Endothelial cell (in vitro differentiated cells): Measurements from ENCODE around the gene LTO1. TPM values are rescaled to one million over a fixed set of nuclear protein-coding genes. Genes with fewer than 3 reads are reported as not detected.

Experiments used
- DNase-seq: peaks from one replicate; pipeline ENCODE4 v3.0.0; 2021; ENCODE audit warnings: low spot score
- H3K27ac Mint-ChIP-seq: one replicate; pipeline ENCODE4 v1.8.0; 2021; ENCODE audit warnings: mixed read lengths, inconsistent platforms; ENCODE audit not compliant: unreplicated experiment
- H3K27me3 Mint-ChIP-seq: one replicate; pipeline ENCODE4 v1.8.0; 2021; ENCODE audit warnings: mild to moderate bottlenecking, moderate library complexity, mixed read lengths, inconsistent platforms; ENCODE audit not compliant: unreplicated experiment
- H3K36me3 Mint-ChIP-seq: one replicate; pipeline ENCODE4 v1.8.0; 2021; ENCODE audit warnings: mild to moderate bottlenecking, low read depth, mixed read lengths, inconsistent platforms; ENCODE audit not compliant: unreplicated experiment
- H3K4me1 Mint-ChIP-seq: one replicate; pipeline ENCODE4 v1.8.0; 2021; ENCODE audit warnings: mild to moderate bottlenecking, mixed read lengths, inconsistent platforms; ENCODE audit not compliant: unreplicated experiment
- H3K4me3 Mint-ChIP-seq: one replicate; pipeline ENCODE4 v1.8.0; 2021; ENCODE audit warnings: mild to moderate bottlenecking, mixed read lengths, inconsistent platforms; ENCODE audit not compliant: unreplicated experiment
- H3K9me3 Mint-ChIP-seq: one replicate; pipeline ENCODE4 v1.8.0; 2021; ENCODE audit warnings: mixed read lengths, inconsistent platforms; ENCODE audit not compliant: unreplicated experiment
- CTCF ChIP-seq: fragments of 200-600 bp; sonication (generic); IDR thresholded peaks from one replicate; pipeline ENCODE4 v1.5.0; 2021; ENCODE audit warnings: antibody characterized with exemption; ENCODE audit not compliant: unreplicated experiment
- total RNA-seq: library from RNA; stranded (reverse); fragmentation: NEBNext Ultra II Directional; extraction: Animal tissue kit (Norgen Biotek cat#: 25700); gene quantifications from one replicate; pipeline ENCODE4 v1.2.1, GENCODE V29; 2021; ENCODE audit not compliant: unreplicated experiment

The LTO1 gene
- total RNA-seq, 1 donor from 2014 or later: 23.3 TPM

DNA sequence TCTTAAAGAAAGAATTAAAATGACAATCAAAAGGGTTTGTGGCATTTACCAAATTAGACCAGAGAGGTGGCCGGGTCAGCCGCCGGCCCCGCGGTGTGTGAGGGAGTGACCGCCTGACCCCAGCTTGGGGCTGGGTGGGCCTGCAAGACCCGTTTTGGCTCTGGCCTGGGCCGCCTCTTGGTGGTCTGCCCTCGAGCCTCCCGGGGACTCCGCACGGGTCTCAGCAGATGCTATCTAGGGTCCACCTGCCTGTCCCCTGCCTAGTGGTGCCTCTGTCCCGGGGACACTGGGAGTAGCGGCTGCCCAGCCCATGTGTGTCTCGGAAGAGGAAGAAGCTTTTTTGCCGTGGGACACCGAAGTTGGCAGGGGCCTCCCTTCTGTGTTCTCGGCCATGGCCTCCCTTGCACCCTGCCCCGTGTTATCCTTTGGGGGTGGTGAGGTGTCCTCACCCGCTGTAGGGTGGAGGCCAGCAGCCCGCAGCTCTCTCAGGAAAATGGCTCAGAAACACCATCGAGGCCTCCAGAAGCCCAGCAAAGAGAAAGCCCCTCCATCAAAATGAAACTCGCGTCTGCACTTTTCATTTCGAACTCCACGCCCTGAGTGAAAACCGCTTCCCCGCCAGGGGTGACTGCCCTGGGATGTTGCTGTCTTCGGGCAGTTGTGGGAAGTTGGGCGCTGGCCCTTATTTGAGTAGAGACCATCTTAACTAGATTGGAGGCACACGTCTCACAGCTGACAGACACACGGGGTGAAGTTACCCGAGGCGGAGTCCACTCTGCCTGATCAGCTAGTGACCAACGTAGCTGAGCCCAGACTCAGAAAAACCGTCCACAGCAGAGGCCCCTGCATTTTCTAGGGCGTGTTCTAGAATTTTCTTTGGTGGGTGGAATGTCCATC lies 26.2 kb downstream of the LTO1 start:
- Mint-ChIP-seq H3K4me1 (peaks cover 3% of the 10 kb centered on the region), H3K27ac (no peak overlapping the region), H3K9me3 (no peaks in the 10 kb centered on the region), H3K27me3 (no peaks in the 10 kb centered on the region), H3K4me3 (no peak overlapping the region), H3K36me3 (no peaks in the 10 kb centered on the region)
- no peak for DNase-seq
- TF ChIP-seq CTCF: no peak

- no peak for TF ChIP-seq CTCF
- Mint-ChIP-seq H3K4me3 (no peak overlapping the region), H3K4me1 (peaks cover 3% of the 10 kb centered on the region), H3K27me3 (no peaks in the 10 kb centered on the region), H3K36me3 (no peaks in the 10 kb centered on the region), H3K27ac (peak overlapping the region; percentile 48), H3K9me3 (no peaks in the 10 kb centered on the region)
- no peak for DNase-seq
These were observed 27.2 kb downstream of the LTO1 start for GRCh38 chr11:69647761-69648497.

DNA sequence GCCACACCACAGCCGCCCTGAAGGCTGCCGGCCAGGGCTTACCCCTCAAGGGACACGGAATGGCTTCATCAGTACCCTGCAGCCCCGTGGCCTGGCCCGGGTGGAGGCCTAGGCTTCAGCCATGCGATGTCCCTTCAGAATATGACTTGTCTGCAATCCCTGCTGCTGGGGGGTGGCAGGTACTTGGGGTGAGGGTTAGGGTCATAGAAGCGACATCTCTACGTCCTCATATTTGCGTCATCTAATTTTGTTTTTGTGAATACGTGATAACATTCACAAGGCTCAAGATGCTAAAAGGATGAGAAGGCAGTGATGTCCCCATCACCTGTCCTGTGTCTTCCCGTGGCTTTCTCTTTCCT lies 27.8 kb downstream of the LTO1 start:
- TF ChIP-seq CTCF: no peak
- H3K36me3 Mint-ChIP-seq: no peaks in the 10 kb centered on the region
- no peaks in the 10 kb centered on the region for H3K27me3 Mint-ChIP-seq
- H3K27ac Mint-ChIP-seq: peak overlapping the region; percentile 48
- DNase-seq: no peak
- H3K4me1 Mint-ChIP-seq: peaks cover 3% of the 10 kb centered on the region
- no peak overlapping the region for H3K4me3 Mint-ChIP-seq
- no peaks in the 10 kb centered on the region for H3K9me3 Mint-ChIP-seq

DNA sequence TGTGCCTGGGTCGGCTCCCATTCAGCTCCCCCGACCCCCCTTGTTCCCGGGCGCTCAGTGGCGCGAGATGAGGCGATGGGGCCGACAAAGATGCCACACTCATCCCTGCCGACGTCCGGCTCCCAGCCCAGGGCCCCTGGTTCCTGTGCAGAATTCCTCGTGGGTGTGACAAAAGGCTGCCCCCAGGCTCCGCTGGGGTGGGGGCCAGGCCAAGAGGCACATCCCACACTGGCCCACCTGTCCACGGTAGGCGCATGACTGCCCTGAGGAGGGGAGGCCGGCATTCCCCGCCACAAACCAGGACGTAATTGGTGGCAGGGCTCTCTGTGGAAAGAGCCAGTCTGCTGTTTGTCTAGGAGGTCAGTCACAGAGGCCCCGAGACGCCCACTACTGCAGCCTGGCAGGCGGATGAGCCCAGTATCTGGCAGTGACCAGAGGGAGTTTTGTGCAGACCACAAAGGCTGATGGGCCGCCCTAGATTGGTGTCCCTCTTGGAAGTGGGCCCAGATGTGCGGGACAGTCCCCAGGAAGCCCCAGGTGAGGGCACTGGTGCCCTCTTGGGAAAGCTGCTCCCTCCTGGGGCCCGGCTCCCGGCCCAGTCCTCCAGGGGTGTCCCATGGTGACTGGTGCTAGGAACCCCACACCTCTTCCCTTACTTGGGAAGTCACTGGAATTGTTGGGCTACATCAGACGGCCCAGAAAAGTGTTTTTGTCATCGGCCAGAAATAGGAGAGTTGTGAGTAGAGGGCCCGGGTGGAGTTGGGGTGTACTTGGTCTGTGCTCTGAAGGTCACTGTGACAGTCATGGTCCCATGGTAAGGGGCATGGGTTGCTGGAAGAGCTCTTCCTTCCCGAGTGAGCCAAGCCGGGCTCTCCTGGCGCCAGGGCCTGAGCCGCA lies 28.4 kb downstream of the LTO1 start:
- DNase-seq: no peak
- no peak overlapping the region for H3K4me3 Mint-ChIP-seq
- TF ChIP-seq CTCF: no peak
- no peaks in the 10 kb centered on the region for H3K27me3 Mint-ChIP-seq
- no peaks in the 10 kb centered on the region for H3K9me3 Mint-ChIP-seq
- H3K36me3 Mint-ChIP-seq: no peaks in the 10 kb centered on the region
- H3K4me1 Mint-ChIP-seq: peaks cover 3% of the 10 kb centered on the region
- H3K27ac Mint-ChIP-seq: no peak overlapping the region
